ENCODE data around the gene LDLRAD1.
"Not testable (repeated sequence)": the region's sequence is repeated elsewhere in the genome, so short reads cannot be mapped to it uniquely, and the experiment has no call there.

The LDLRAD1 gene

DNA sequence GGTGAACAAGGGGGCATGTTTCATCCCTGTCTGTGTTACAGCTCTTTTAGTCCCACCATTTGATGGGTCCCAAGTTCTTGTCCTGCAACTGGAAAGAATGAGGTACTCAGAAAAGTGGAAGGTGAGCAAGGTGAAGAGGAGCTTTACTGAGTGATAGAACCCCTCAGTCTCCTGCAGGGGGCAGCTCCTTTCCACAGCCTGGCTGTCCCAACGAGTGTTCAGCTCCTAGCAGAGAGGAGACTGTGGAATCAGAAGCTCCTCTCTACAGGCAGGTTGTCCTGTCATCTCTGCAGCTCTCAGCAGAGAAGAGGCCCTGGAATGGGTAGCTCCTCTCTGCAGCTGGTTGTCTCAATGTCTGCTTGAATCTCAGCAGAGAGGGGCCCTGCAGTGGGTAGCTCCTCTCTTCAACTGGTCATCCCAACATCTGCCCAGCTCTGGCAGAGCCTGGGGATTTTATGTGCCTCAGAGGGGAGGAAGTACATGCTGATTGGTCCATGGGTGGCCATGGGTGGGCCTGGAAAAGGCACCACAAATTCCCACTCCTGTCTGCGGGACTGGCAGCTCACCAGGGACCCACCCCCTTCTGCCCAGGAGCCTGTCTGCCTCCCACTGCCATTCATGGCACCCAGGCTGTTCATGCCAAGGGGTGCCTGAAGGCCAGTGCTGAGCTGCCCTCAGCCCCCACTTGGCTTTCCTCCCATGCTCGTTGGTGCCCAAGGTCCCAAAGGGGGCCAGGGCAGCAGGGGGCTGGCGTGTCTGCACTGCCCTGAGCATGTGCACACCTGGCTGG is 25.7 kb downstream of the LDLRAD1 start:
- no peak for DNase-seq (ENCODE audit: low read depth)

- no peak for DNase-seq (ENCODE audit: low read depth)
These were observed 30.1 kb downstream of the LDLRAD1 start for GRCh38 chr1:53987880-53988279.

DNA sequence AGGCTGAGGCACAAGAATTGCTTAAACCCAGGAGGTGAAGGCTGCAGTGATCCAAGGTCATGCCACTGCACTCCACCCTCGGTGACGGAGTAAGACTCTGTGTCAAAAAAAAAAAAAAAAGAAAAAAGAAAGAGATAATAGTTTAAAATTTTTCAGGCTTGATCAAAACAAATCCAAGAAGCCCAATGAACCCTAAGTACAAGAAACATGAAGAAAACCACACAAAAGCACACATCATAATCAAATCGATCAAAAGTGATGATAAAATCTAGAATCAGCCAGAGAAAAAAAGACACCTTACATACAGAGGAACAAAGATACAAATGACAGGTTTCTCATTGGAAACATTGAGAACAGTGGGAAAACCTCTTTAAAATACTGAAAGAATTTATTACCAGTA is 31.5 kb downstream of the LDLRAD1 start:
- no peak for DNase-seq (ENCODE audit: low read depth)

GRCh38 chr1:53984726-53985125 is 33.3 kb downstream of the LDLRAD1 start:
- no peak for DNase-seq (ENCODE audit: low read depth)

DNA sequence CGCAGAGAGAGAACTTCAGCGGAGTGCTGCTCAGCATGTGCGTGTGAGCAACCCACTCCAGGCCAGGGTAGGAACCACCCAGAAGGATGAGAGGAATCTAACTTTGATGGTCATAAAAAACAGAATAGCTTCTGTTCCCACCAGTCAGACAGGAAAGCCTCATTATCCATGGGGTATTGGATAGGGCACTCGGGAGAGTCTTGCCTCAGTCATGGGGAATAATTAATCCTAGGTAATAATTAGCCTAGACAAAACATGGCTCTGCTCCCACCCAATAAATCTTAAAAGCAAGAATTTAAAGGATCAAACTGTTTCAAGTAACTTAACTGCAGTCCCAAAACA is 35.3 kb downstream of the LDLRAD1 start:
- no peak for DNase-seq (ENCODE audit: low read depth)

DNA sequence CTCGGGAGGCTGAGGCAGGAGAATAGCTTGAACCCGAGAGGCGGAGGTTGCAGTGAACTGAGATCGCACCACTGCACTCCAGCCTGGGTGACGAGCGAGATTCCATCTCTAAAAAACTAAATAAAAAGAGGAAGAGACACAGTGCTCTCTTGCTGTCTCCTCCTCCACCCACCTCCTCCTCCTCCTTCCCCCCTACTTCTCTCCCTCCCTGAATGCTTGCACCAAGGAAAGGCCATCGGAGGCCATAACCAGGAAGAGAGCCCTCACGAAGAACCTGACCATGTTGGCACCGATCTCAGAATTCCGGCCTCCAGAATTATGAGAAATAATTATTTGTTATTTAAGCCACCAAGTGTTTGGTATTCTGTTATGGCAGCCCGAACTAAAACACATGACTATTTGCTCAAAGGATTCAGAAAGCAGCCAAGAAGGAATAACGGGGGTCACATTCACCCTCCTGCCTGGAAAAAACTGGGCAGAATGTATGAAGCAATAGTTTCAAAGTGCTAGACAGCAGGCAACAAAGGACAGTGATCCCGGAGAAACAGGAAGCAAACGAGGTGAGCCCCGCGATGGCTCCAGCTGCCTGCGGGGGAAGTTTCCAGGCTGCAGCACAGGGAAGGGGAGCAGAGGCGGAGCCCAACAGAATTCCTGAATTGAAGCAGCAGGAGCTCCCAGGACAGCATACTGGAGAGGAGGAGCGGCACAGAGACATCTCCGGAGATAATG is 35.8 kb downstream of the LDLRAD1 start:
- DNase-seq (ENCODE audit: low read depth): no peak

- DNase-seq (ENCODE audit: low read depth): no peak
These were observed 36.8 kb downstream of the LDLRAD1 start for GRCh38 chr1:53981220-53981619.

GRCh38 chr1:53979712-53980450 is 38.1 kb downstream of the LDLRAD1 start:
- no peak for DNase-seq (ENCODE audit: low read depth)

DNA sequence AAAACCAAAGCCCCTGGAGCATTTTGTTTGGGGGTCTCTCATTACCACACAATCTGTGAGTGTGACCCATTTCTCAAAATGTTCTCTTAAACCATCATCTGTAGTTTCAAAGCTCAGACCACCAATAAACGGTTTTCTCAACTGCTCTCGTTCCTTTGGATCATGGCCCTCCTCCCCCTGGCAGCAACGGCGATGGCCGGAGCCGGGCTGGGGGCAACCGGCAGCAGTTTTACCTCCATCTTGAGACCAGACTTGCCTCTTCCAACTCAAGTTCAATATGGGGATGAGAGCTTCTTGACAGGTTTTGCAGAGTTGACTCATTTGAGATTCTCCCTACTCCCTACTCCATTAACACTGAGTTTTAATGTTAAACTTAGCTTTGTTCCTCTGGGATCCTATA is 42.1 kb downstream of the LDLRAD1 start:
- DNase-seq (ENCODE audit: low read depth): no peak

DNA sequence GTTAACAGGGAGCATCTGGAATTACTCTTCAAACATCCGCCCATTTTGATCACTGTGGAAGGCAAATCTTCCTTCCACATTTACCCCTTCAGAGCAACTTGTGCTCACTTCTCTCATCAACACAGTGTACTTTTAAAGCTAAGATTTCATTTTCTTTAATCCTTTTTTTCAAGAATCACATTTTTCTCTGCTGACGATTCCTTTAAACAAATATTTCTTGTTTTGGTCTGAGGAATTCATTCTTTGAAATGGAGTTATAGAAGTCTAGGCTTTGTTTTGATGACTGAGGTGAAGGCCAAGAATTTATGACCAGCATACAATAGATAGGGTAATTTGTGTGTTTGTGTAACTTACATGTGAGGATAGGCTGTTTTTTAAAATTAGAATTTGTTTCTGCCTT is 46.3 kb downstream of the LDLRAD1 start:
- DNase-seq (ENCODE audit: low read depth): no peak

GRCh38 chr1:53969323-53969722 is 48.7 kb downstream of the LDLRAD1 start:
- DNase-seq (ENCODE audit: low read depth): not testable (repeated sequence)

DNA sequence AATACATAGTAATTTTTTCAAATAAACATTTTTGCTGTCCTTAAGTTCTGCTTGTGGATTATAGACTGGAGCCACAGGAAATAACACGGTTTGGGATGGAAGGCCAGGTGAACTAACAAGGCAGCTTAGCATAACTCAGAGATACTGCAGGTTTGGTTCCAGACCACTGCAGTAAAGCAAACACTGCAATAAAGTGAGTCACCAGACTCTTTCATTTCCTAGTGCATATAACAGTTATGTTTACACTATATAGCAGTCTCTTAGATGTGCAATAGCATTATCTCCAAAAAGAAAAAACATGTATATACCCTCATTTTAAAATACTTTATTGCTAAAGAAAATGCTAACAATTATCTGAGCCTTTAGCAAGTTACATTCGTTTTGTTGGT is 49.9 kb downstream of the LDLRAD1 start:
- no peak for DNase-seq (ENCODE audit: low read depth)

DNA sequence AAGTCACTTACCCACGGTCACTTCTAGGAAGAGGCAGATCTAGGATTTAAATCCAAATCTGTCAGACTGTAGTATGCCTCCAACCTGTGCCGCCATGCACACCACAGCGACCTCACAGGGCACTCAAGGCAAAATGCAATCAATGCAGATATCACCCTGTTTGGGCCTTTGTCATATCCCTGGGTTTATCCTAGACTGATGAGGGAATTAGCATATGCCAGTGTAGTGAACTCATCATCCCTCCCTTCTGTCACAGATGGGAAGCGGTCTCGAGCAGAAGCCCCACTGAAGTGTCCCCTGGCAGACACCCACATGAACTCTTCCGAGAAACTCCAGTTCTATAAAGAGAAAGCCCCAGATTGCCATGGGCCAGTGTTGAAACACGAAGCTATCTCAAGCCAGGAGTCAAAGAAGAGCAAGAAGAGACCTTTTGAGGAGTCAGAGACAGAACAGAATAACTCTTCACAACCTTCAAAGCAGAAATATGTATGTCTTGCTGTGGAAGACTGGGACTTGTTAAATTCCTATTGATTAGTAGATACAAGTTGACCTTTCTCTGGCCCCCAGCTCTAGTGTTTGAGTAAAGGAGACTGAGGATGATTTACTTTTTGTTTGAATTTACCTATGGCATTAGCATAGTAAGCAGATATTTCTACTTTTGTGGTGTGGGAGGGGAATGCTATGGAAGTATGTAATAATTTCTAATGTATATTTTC is 50.4 kb downstream of the LDLRAD1 start:
- no peak for DNase-seq (ENCODE audit: low read depth)

- no peak for DNase-seq (ENCODE audit: low read depth)
These were observed 51.2 kb downstream of the LDLRAD1 start for GRCh38 chr1:53966794-53967193.

- no peak for DNase-seq (ENCODE audit: low read depth)
These were observed 53.9 kb downstream of the LDLRAD1 start for GRCh38 chr1:53964109-53964508.

- DNase-seq (ENCODE audit: low read depth): no peak
These were observed 54.5 kb downstream of the LDLRAD1 start for GRCh38 chr1:53963460-53963859.

GRCh38 chr1:53962395-53962794 is 55.6 kb downstream of the LDLRAD1 start:
- no peak for DNase-seq (ENCODE audit: low read depth)

GRCh38 chr1:53959664-53960250 is 58.2 kb downstream of the LDLRAD1 start:
- no peak for DNase-seq (ENCODE audit: low read depth)

All from activated T-helper 1 cell treated with Interleukin-2 at 50 U/mL for 16 hours (primary cell).